Panc1 (cell line): ENCODE results near the gene SLC16A11.

ENCODE experiments used
- POLR2AphosphoS5 ChIP-seq: IDR thresholded peaks from 2 replicates; pipeline ENCODE4 v1.6.1; 2012; ENCODE audit warnings: mild to moderate bottlenecking, low read depth, low read length, moderate library complexity
- TF ChIP-seq, protein P1 (sequence below): fragments of 450-650 bp; IDR thresholded peaks from 2 replicates; pipeline ENCODE4 v1.5.1; 2017; ENCODE audit warnings: mild to moderate bottlenecking
- TF ChIP-seq, protein P2 (sequence below), 2 experiments: IDR thresholded peaks; 2 replicates each; pipeline ENCODE4 v1.6.1; 2011 to 2012; ENCODE audit warnings: low read depth in 2 of 2, control low read depth in 1 of 2, low read length in 1 of 2, mild to moderate bottlenecking in 1 of 2, moderate library complexity in 1 of 2; ENCODE audit not compliant: insufficient read depth in 1 of 2

DNA sequence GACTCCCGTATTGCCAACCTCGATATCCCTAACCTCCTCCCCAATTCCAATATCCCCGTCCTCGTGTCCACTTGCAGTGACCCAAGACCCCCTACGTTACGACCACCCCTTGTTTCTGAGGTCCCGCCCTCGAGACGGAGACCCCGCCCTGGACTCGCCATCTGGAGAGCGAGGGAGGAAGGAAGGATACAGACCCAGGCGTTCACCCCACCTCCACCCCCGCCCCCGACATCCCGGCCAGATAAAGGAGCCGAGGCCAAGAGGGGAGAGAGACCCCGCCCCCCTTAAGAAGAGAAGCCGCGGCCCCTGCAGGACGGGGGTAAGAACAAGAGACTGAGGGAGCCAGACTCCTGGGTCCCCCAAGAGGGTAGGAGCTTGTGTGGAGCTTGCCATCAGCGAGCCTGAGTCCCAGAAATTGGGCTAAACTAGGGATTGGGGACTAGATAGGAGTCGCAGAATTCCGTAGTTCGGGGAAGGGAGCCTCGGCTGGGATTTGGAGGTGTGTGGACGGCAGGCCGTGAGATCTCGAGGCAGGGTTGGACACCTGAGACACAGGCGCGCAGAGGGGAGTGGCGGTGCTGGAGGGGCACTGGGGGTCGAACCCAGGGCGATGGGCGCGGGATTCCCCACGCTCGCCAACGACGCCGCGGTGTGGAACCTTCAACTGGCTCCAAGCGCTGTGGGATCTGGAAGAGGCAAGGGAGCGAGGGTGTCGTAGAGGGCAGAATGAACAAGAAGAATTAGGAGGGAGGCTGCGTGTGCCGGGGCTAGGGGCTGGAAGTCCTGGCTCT lies 20.9 kb downstream of the SLC16A11 start, which contains the start of gene BCL6B:
- TF ChIP-seq, protein P1, sequence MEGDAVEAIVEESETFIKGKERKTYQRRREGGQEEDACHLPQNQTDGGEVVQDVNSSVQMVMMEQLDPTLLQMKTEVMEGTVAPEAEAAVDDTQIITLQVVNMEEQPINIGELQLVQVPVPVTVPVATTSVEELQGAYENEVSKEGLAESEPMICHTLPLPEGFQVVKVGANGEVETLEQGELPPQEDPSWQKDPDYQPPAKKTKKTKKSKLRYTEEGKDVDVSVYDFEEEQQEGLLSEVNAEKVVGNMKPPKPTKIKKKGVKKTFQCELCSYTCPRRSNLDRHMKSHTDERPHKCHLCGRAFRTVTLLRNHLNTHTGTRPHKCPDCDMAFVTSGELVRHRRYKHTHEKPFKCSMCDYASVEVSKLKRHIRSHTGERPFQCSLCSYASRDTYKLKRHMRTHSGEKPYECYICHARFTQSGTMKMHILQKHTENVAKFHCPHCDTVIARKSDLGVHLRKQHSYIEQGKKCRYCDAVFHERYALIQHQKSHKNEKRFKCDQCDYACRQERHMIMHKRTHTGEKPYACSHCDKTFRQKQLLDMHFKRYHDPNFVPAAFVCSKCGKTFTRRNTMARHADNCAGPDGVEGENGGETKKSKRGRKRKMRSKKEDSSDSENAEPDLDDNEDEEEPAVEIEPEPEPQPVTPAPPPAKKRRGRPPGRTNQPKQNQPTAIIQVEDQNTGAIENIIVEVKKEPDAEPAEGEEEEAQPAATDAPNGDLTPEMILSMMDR: no peak
- no peak for TF ChIP-seq POLR2AphosphoS5
- TF ChIP-seq, protein P2, sequence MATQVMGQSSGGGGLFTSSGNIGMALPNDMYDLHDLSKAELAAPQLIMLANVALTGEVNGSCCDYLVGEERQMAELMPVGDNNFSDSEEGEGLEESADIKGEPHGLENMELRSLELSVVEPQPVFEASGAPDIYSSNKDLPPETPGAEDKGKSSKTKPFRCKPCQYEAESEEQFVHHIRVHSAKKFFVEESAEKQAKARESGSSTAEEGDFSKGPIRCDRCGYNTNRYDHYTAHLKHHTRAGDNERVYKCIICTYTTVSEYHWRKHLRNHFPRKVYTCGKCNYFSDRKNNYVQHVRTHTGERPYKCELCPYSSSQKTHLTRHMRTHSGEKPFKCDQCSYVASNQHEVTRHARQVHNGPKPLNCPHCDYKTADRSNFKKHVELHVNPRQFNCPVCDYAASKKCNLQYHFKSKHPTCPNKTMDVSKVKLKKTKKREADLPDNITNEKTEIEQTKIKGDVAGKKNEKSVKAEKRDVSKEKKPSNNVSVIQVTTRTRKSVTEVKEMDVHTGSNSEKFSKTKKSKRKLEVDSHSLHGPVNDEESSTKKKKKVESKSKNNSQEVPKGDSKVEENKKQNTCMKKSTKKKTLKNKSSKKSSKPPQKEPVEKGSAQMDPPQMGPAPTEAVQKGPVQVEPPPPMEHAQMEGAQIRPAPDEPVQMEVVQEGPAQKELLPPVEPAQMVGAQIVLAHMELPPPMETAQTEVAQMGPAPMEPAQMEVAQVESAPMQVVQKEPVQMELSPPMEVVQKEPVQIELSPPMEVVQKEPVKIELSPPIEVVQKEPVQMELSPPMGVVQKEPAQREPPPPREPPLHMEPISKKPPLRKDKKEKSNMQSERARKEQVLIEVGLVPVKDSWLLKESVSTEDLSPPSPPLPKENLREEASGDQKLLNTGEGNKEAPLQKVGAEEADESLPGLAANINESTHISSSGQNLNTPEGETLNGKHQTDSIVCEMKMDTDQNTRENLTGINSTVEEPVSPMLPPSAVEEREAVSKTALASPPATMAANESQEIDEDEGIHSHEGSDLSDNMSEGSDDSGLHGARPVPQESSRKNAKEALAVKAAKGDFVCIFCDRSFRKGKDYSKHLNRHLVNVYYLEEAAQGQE (IDR thresholded peaks at IDR 0.05; ENCODE audit: insufficient read depth in 1 of 2, low read depth in 2 of 2, low read length in 1 of 2): no peak
